COR-L47 (cell line): ENCODE measurements around the gene PLXNA1.

Source experiments
- DNase-seq: peaks from one replicate; lab custom pipeline; 2025; lab: John Stamatoyannopoulos, UW

Gene PLXNA1

DNA sequence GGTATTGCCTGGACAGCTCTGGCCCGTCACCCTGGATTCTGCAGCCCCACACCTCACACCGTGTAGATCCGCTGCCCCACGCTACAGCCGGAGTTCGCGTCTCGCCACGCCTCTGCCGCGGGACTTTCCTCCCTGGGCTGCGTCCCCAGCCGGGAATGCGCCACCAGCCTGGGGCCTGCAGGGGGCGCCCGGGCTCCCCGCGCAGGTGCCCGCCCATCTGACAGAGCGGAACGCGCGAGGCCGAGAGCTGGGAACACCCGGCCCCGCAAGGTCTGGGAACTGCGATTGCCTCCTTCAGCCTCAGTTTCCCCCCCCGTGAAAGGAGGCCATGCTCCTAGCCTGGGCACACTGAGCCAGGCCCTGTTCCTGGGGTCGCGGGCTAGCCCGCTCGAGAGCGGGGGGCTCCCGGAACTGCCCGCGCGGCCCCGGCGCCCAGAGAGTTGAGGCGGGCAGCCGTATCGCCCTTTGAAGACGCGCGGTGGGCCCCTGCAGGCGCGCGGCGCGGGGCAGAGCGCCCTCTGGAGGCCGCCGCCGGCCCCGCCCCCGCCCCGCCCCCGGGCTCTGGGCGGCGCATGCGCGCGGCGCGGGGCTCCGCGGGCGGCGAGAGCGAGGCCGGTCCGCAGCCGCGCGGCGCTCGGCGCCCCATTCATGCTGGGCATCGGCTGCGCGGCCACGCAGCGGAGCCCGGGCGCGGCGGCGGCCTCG lies at the start of gene PLXNA1:
Gene PLXNA1, plus strand, starts transcription at position 645 of the 705 bp plus-strand sequence. CDS start 5,479 bp downstream, outside the sequence.
- DNase-seq: peak; percentile 70

DNA sequence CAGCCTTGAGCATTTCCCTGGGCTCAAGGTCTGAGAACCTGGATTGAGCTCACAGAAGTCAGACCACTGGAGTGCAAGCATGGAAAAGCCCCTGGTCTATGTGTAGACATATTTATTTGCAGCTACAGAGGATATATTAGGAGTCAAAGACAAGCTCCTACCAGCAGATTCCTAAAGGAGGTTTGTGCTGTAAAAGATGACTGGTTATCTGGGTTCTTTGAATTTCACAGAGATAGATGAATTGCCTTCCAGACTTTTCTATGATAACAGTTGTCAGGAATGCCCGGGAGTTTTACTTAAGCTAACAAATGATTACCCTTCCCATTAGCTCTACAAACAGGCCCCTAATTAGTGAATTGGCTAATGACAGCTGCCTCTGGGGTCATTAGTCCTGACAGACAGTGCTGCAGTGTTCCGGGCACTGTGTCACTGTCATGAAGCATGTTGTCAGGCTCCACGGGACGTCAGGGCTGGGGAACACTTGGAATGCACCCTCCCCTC lies 48.8 kb upstream of the PLXNA1 start:
- peak; percentile 72 for DNase-seq

DNA sequence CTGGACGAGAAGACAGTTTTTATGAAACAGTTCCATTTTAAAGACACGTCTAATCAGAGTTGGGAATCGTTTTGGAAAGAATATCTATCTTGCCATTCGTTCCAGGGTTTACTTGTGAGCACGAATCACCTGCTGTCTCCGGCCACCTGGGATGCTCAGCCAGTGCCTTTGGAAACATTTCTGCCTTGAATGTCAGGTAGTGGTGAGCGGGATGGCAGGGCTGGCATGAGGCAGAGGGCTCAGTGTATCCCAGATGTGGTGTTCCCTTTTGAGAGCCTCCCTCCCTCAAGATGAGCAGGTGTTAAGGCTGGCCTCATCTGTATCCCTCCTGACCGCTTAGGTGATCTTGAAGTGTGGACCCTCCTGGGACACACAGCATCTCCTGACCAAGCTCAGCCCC lies 47.9 kb upstream of the PLXNA1 start:
- no peak for DNase-seq

DNA sequence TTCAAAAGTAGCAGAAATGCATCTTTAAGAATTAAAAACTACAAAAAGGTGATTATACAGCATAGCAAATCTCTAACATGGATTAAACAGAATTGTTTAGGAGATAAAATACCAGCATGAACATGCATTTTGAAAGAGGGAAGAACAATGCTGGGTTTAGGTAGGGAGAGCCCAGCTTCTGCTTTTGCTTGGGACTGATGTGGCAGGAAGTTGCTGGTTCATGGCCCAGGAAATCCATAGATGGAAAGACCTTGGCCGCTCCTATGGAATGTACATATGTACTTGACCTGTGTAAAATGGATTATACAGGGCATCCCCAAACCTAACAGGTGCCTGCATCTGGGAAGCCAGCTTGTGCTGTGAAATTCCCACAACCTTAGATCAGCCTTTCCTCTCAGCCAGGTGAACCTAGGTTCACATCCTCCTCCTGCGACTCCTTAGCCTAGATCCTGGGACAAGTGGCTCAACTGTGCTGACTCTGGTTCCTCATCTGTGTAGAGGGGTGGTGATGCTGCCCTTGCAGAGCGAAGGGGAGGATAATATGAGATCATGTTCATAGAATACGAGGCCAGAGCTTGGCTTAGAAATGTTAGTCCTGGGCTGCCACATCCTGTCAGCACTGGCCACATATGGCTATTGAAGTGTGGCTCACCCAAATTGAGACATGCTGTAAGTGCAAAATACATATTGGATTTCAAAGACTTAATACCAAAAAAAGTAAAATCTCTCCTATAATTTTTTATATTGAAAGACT lies 47.0 kb upstream of the PLXNA1 start:
- DNase-seq: no peak

DNA sequence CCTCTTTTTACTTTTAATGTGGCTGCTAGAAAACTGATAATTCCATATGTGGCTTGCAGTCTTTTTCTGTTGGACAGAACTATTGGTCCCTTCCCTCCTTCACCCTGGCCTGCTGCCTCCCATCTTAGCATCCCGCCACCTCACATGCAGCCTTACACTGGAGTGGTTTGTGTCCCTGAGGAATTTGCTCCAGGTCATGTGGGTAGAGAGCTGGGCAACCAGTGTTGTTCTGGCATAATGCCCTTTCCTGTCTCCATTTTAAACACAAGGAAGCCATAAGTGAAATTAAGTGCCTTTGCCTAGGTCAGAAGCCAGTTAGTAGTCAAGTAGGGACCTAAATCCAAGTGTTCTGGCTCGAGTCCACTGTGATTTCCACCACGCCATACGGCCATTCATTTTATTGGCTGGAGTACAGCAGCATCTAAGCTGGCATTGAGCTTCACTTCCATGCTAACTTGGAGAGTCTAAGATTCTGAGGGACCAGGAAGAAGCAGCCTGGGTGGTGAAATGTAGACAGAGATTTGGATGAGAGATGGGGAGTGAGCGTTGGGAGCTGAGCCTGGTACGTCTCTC lies 46.0 kb upstream of the PLXNA1 start:
- DNase-seq: no peak

DNA sequence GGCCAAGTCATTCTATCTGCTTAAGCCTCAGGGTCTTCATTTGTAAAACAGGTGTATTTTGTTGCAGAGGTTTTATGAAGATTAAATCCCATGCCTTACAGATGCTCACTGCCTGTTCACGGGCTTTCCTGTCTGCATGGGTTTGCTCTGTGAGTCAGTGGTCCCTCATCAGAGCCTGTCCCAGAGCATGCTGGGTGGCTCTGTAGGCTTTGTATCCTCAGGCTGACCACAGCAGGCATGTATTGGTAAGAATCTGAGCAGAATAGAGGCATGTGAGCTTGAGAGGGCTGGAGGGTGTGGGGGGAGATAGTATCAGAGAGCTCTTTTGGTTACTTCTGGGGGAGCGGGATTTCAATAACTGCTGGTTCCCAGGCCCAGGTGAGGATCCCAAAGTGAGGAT lies 45.4 kb upstream of the PLXNA1 start:
- DNase-seq: no peak

DNA sequence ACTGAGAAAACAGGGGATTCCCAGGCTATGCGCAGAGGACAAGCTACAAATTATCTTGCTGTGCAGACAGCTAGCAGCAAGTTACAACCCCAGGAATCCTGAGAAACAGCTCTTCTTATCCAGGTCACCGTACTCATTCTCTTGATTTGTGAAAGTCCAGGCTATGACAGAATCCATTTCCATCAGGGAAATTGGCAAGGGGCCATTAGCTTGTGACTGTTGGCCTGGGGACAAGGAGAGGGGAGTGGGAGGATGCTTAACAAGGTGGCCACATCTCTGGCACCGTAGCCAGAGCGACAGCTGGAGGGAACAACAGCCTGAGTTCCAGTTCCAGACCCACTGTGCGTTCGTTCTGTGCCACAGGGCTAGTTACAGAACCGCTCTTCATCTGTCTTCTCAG lies 44.9 kb upstream of the PLXNA1 start:
- DNase-seq: peak; percentile 42

DNA sequence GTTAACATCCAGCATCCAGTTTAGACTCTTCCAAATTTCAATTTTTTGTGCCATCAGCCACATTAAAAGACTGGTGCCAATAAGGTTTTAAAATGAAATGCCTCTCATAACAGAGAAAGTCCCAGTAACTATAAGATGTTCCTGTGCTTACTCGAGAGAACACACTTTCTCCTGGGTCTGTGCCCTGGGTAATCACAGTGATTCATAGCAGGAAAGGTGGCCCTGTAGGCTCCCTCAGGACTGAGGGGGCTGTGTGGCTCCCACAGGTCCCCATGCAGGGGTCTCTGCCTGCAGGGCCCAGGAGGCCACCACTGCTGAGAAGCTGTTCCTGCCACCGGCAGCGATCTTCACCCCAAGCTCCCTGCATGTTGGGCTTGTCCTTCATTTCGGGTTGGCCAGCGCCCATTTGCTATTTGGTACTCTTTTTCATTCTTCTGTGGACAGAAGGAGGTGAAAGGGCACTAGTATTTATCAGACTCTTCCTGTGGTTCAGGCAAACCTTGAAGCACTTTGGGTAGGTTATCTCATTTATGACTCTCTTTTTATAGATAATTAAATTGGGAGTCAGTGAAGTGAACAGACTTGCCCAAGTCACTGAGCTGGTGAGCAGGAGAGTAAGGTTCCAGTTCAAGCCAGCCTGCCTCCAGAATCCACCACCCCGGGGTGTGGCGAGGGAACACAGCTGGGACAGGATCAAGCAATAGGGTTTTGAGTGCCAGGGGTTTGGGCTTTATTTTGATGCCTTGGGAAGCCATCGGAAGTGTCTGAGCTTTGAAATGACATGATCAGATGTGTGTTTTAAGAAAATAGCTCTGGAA lies 44.2 kb upstream of the PLXNA1 start:
- no peak for DNase-seq

DNA sequence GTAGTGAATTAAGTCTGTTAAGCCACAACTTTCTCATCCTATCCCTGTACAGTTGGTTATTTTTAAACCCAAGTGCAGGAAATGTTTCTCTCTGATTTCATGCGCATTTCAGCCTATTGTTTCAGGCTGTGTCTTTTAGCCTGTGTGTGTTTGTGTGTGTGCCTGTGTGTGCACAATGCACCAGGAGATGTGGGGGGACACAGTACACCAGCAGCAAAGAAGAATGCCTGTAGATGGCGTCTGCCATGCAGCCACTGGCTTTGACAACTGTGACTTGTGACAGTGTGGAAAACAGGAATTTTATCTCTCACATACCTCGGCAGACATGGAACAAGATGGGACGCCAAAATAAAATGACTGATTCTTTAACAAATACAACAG lies 43.6 kb upstream of the PLXNA1 start:
- DNase-seq: no peak

DNA sequence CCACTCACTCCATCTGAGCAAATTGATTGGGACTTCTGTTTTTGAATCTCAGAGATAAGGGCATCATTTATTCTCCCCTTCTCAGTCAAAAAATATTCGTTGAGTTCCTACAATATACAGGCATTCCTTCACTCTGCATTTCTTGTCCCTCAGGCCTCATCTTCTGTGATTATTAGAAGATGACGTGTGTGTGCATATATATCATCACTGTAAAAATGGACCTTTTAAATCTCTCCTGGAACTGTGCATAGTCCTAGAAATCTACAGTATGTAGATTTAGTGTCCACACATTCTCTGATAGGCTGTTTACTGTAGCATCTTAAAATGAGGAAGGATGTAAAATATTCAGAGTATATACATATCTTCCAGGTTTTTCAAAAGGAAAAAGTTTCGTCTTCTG lies 43.2 kb upstream of the PLXNA1 start:
- DNase-seq: no peak

DNA sequence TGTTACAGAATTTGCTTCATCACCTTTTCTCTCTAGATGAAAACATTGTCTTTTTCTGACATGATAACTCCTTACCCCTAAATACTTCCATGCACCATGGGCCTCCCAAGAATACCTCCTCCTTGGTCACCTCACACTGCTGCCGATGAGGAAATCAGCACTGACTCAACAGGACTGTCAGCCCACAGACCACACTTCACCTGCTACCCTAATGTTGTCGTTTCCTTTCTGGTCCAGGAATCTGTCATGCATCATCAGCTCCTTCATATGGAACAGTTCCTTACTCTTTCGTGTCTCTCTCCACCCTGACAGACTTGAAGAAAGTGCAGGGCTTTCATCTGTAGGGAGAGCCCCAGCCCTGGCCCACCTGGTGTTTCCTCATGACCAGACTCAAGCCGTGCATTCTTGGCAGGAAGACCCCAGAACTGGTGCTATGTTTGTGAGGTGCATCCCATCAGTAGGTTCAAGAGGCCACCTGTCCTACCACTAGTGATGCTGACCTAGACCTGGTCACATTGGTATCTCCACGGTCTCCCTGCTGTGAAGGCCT lies 41.1 kb upstream of the PLXNA1 start:
- DNase-seq: no peak

DNA sequence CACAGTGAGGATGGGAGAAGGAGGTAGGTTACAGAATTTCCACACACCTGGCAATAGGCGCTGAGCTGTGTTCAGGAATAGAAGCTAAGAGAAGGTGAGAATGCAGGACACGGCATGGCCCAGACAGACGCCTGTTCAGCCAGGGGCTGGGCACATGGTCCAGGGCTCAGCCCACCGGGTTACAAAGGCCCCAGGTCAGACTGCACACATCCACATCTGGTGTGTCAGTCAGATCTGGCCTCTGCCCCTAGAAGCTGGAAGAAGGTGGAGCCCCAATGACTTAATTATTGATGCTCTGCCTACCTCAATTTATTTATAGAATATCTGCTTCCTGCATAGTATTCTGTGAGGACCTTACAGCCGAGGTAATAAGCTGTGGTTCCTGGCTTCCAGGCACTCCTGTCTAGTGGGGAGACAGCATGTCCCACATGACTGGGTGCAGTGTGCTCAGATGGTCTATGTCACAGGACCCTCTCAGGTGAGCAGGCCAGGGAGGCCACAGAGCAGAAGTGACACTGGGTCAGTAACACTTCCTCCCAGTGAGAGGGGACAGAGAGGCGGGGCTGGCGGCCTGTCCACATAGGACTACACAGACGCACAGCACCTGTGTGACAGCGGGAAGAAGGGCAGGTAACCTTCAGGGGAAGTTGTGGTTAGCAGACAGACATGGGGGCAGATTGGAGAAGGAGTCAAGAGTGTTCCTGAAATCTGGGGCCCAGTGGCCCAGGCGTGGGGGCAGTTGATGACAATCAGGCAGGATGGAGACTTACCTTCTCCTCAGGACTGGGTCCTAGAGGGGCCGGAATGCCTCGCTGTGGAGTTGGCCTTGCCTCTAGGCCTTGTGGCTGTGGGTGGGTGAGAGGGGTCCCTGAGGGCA lies 38.6 kb upstream of the PLXNA1 start:
- DNase-seq: no peak

DNA sequence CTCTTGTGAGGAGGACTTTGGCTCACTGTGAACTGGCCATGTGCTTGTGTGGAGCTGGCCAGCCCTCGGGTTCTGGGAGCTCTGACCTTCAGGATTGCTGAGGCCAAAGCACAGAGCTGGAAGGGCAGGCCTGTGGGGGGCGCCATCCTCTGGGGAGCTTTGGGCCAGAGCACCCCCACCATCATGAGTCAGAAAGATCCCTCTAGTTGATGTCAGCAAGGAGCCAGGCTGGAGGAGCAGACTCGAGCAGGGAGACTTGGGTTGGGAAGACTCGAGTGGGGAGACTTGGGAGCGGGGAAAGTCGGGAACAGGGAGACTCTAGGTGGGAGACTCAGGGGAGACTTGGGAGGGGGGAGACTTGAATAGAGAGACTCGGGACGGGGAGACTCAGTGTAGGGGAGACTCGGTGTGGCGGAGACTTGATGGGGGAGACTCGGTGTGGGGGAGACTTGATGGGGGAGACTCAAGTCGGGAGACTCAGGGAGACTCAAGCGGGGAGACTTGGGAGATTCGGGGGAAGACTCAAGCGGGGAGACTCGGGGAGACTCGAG lies 37.7 kb upstream of the PLXNA1 start:
- no peak for DNase-seq

DNA sequence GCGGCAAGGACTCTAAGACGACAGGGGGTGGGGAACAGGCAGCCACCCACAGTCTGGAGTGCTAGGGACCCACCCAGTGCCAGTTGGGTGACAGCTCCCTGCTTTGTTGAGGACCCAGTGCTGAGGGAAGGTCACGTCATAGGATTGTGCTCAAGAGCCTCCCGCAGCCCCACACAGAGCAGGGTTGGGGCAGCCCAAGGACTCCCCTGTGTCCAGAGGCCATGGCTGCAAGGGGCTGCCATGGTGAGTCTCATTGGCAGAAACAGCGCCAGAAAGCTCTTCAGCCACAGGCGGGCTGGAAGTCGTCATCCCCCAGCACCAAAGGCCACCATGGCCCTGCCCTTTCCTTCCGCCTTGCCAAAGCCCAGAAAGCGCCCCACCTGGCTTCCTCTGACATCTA lies 37.0 kb upstream of the PLXNA1 start:
- no peak for DNase-seq

DNA sequence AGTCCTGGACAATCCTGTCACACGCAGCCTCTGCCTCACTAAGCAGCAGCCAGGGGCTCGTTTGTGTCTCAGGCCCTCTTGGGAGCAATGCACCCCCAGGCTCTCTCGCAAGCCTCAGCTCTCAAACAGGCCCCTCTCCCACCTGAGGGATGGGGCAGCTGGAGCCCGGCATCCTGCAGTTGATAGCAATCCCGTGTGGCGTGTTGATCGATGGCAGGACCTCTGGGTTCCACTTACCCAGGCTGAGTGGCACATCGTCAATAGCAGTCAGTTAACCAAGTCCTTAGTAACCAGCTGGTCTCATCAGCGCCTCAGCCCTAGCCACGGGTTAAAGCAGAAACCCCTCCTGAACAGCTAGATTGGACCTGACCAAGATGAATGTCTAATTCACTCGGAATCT lies 36.5 kb upstream of the PLXNA1 start:
- DNase-seq: no peak

DNA sequence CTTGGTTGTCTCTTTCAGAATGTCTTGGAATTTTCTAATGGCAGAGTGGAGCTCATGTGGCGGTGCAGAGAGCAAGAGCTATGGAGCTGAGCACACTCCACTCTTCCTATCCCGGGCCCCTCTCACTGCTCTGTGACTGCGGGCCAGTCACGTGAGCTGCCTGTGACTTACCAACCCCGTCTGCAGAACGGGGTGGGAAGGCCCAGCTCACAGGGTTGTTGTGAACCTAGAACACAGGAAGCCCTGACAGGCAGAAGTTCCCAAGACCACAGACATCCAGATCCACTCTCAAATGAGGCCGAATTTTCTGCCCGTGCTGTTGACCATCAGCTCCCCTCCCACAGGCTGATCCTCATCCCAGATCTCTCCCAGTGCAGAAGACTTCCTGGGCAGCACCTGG lies 35.5 kb upstream of the PLXNA1 start:
- DNase-seq: no peak

DNA sequence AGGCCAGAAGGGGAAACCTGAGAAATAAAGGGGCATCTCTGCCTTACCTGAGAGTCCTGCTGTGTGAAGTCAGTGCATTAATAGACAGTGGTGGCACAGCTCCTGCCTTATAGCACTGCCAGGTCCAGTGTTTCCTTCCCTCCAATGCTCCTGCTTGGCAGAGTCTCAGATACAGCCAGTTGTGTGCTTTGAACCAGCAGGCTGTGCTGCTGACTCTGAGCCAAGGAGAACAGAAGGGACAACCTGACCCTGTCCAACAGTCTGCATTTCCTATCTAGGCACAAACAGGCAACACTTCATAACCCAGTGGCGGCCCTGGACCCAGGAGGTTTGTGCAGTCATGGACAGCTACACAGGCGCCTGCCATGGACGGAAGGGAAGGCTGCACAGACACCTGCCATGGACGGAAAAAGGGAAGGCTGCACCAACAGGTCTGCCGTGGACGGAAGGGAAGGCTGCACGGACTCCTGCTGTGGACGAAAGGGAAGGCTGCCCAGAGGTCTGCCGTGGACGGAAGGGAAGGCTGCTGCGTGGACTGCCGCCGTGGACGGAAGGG lies 33.9 kb upstream of the PLXNA1 start:
- DNase-seq: no peak

DNA sequence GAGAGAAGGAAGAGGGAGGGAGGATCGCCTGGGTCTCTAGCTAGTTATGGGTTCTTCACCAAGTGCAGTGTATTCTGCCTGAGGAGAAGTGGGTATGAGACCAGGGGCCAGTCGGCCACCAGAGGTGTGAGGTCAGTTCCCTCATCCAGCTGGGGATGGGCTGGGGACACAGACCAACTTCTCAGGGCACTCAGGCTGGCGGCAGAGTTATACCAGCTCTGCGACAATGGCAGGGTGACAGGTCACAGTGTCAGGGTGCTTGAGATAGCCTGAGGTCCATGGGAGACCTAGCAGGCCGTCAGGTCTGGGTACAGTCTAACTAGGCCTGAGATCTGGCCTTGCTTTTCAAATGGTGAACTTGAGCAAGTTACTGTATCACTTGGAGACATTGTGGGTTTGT lies 31.4 kb upstream of the PLXNA1 start:
- no peak for DNase-seq

DNA sequence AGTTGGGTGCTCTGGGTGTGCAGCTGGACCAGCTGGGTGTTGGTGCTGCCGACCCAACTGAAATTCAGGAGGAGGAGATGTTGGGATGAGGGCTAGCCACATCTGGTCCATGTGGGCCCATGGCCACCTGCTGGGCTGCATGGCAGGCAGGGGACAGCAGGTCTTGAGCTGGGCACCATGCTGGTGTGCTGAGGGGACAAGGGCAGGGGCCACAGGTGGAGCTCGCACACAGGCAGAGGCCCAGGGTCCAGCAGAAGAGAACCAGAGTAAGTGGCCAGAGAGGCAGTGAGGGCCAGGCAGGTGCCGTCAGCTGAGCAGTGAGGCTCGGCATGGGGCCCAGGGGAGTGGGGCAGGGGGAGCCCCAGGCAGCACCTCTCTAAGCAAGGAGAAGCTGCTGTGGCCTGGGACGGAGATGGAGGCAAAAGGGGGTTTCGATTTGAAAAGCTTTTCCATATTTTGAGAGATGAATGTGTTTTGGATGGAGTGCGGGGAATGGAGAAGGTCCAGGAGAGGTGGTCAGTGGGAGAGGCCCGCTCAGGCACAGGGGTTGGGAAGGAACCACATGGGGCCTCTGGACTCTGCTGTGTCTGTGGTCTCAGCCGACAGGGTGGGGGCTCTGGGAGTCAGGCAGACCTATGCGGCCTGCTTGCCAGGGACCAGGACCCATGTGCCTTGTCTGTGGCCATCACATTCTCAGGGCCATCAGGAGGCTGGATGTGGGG lies 30.5 kb upstream of the PLXNA1 start:
- DNase-seq: no peak
